HEK293 (cell line): ENCODE data around the gene CCDC167.

Experiments
- BCL11A ChIP-seq: fragments of 450-650 bp; formaldehyde crosslinking; IDR thresholded peaks from 2 replicates; pipeline ENCODE4 v1.5.1; 2016; ENCODE audit warnings: low read depth, missing biosample characterization, missing genetic modification characterization
- CTCF ChIP-seq: fragments of 450-650 bp; formaldehyde crosslinking; IDR thresholded peaks from 2 replicates; pipeline ENCODE4 v1.5.1; 2016; ENCODE audit warnings: missing biosample characterization, missing genetic modification characterization
- FEZF1 ChIP-seq: fragments of 450-650 bp; formaldehyde crosslinking; IDR thresholded peaks from 2 replicates; pipeline ENCODE4 v1.5.1; 2016; ENCODE audit warnings: missing biosample characterization, missing genetic modification characterization
- RBAK ChIP-seq: fragments of 450-650 bp; formaldehyde crosslinking; IDR thresholded peaks from 2 replicates; pipeline ENCODE4 v1.5.1; 2016; ENCODE audit warnings: missing biosample characterization, missing genetic modification characterization
- ZBTB1 ChIP-seq: fragments of 450-650 bp; formaldehyde crosslinking; IDR thresholded peaks from 2 replicates; pipeline ENCODE4 v1.5.1; 2016; ENCODE audit warnings: missing biosample characterization, missing genetic modification characterization
- ZNF37A ChIP-seq: fragments of 450-650 bp; IDR thresholded peaks from 2 replicates; pipeline ENCODE4 v1.5.1; 2018; ENCODE audit warnings: missing biosample characterization, missing genetic modification characterization
- ZNF580 ChIP-seq: fragments of 450-650 bp; formaldehyde crosslinking; IDR thresholded peaks from 2 replicates; pipeline ENCODE4 v1.5.1; 2016; ENCODE audit warnings: missing biosample characterization, missing genetic modification characterization
- ZNF707 ChIP-seq: fragments of 450-650 bp; formaldehyde crosslinking; IDR thresholded peaks from 2 replicates; pipeline ENCODE4 v1.5.1; 2016; ENCODE audit warnings: missing biosample characterization, missing genetic modification characterization
- ZNF785 ChIP-seq: fragments of 450-650 bp; formaldehyde crosslinking; IDR thresholded peaks from 2 replicates; pipeline ENCODE4 v1.5.1; 2016; ENCODE audit warnings: missing biosample characterization, missing genetic modification characterization
- ZNF830 ChIP-seq: fragments of 450-650 bp; IDR thresholded peaks from 2 replicates; pipeline ENCODE4 v1.5.0; 2018; ENCODE audit warnings: missing biosample characterization, missing genetic modification characterization, low read depth, mild to moderate bottlenecking, moderate library complexity
- TF ChIP-seq, protein P1 (sequence below): fragments of 450-650 bp; formaldehyde crosslinking; IDR thresholded peaks from 2 replicates; pipeline ENCODE4 v1.5.1; 2017; ENCODE audit warnings: missing biosample characterization, missing genetic modification characterization

DNA sequence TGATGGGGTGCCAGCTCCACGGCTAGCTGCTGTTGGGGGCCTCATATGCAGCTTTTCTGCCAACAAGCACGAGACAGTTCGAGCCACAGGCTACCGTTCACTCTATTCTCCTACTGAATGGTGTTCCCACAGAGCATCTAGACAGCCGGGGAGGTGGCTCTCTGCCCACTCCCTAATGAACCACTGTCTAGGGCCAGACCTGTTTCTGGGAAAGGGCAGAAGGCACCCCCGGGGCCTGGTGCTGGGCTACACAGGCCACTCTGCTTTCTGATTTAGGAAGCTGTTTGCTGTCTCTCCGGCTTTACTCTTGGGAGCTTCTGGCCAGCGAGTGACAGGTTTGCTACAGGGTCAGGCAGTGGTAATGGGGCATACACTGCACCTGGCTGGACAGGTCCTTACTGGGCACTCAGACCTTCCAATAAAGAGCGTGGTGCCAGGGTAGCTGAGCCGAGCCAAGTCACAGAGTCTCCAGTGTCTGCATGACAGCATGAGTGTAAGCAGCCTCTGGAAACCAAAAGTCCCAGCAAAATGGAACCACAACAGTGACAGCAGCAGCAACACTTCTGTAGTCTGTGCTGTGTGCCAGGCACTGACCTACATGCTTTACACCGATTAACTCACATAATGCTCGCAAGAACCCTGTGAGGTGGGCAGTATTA lies 8.4 kb downstream of the CCDC167 start:
- no peak for TF ChIP-seq CTCF (tag by site-specific recombination)
- TF ChIP-seq ZBTB1 (tag by site-specific recombination): no peak
- no peak for TF ChIP-seq ZNF707
- no peak for TF ChIP-seq ZNF830
- TF ChIP-seq, protein P1, sequence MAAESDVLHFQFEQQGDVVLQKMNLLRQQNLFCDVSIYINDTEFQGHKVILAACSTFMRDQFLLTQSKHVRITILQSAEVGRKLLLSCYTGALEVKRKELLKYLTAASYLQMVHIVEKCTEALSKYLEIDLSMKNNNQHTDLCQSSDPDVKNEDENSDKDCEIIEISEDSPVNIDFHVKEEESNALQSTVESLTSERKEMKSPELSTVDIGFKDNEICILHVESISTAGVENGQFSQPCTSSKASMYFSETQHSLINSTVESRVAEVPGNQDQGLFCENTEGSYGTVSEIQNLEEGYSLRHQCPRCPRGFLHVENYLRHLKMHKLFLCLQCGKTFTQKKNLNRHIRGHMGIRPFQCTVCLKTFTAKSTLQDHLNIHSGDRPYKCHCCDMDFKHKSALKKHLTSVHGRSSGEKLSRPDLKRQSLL (tag by site-specific recombination): no peak
- no peak for TF ChIP-seq ZNF785 (tag by site-specific recombination)
- no peak for TF ChIP-seq ZNF37A (tag by site-specific recombination)
- TF ChIP-seq BCL11A: no peak
- TF ChIP-seq RBAK (tag by site-specific recombination): no peak
- TF ChIP-seq ZNF580 (tag by site-specific recombination): no peak
- TF ChIP-seq FEZF1 (tag by site-specific recombination): no peak
